Endodermal cell (in vitro differentiated cells): ENCODE data around the gene ZC2HC1B. TPM values are rescaled to one million over a fixed set of nuclear protein-coding genes. Genes with fewer than 3 reads are reported as not detected.
"Not testable (repeated sequence)": the region's sequence is repeated elsewhere in the genome, so short reads cannot be mapped to it uniquely, and the experiment has no call there.

ENCODE experiments used
- DNase-seq: peaks from one replicate; pipeline ENCODE4 v3.0.0-alpha.2; 2017
- H3K27ac ChIP-seq: 2 replicates; pipeline ENCODE4 v1.5.1; 2013; ENCODE audit warnings: mild to moderate bottlenecking, low read depth, low read length, moderate library complexity
- H3K27me3 ChIP-seq: 2 replicates; pipeline ENCODE4 v1.6.1; 2013; ENCODE audit warnings: mild to moderate bottlenecking, low read length, moderate library complexity; ENCODE audit not compliant: insufficient read depth, control insufficient read depth, poor library complexity, severe bottlenecking
- H3K36me3 ChIP-seq: 2 replicates; pipeline ENCODE4 v1.7.0; 2013; ENCODE audit warnings: mild to moderate bottlenecking, low read length, moderate library complexity; ENCODE audit not compliant: control insufficient read depth, insufficient read depth
- H3K4me1 ChIP-seq: one replicate; pipeline ENCODE4 v1.7.0; 2013; ENCODE audit warnings: low read length; ENCODE audit not compliant: control insufficient read depth, insufficient read depth
- H3K4me3 ChIP-seq: 2 replicates; pipeline ENCODE4 v1.5.1; 2013; ENCODE audit warnings: mild to moderate bottlenecking, low read length, moderate library complexity
- H3K9ac ChIP-seq: 2 replicates; pipeline ENCODE4 v1.6.1; 2013; ENCODE audit warnings: mild to moderate bottlenecking, low read length, moderate library complexity; ENCODE audit not compliant: poor library complexity, severe bottlenecking; ENCODE audit errors: extremely low read depth
- H3K9me3 ChIP-seq: 2 replicates; pipeline ENCODE4 v1.6.1; 2013; ENCODE audit warnings: mild to moderate bottlenecking, low read length, moderate library complexity; ENCODE audit not compliant: control insufficient read depth
- H3K27ac Mint-ChIP-seq: 2 replicates; pipeline ENCODE4 v1.8.0; 2020; ENCODE audit warnings: mixed read lengths
- H3K27me3 Mint-ChIP-seq: 2 replicates; pipeline ENCODE4 v1.8.0; 2021; ENCODE audit warnings: mild to moderate bottlenecking, mixed read lengths; ENCODE audit not compliant: insufficient read depth
- H3K36me3 Mint-ChIP-seq: 2 replicates; pipeline ENCODE4 v1.8.0; 2020; ENCODE audit warnings: low read depth, mixed read lengths
- H3K4me1 Mint-ChIP-seq: 2 replicates; pipeline ENCODE4 v1.8.0; 2020; ENCODE audit warnings: mixed read lengths
- H3K4me3 Mint-ChIP-seq: 2 replicates; pipeline ENCODE4 v1.8.0; 2020; ENCODE audit warnings: mild to moderate bottlenecking, moderate library complexity, mixed read lengths
- H3K9me3 Mint-ChIP-seq: 2 replicates; pipeline ENCODE4 v1.8.0; 2020; ENCODE audit warnings: mild to moderate bottlenecking, mixed read lengths
- CTCF ChIP-seq: fragments of 200-600 bp; sonication (generic); conservative IDR thresholded peaks from 2 replicates; pipeline ENCODE4 v1.5.0; 2021; ENCODE audit warnings: antibody characterized with exemption, mild to moderate bottlenecking
- WGBS, 2 experiments: methylation state at CpG; one replicate each; pipeline versions ENCODE4 v1.1.5 to v1.1.7; 2013; ENCODE audit warnings: missing lambda C conversion rate in 2 of 2, mixed read lengths in 1 of 2; ENCODE audit not compliant: insufficient coverage in 1 of 2, insufficient read length in 1 of 2; 5-methylcytosine and 5-hydroxymethylcytosine counted together
- total RNA-seq, 2 donors: library from RNA; stranded (reverse); fragmentation: NEBNext Ultra II Directional in 1 of 2; extraction: Animal tissue kit (Norgen Biotek cat#: 25700) in 1 of 2; gene quantifications; 2 replicates in 1 of 2; 3 replicates in 1 of 2; pipeline ENCODE4 v1.2.1, GENCODE V29; 2021

Gene ZC2HC1B
- total RNA-seq, 2 donors from 2014 or later: not detected

DNA sequence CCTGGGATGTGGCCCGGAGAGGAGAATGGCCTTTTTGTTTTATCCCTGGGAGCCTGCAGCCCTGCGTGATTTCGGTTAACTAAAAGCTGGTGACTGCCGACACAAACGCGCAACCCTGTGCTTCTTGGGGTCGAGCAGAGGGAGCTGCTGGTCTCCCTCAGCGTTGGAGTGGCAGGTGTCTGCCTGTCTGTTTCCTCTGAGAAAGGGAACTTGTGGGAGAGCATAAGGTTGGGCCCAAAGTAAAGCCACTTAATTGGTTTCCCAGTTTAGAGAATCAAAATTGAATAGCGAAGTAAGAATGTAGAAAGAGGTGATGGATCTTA, 20.6 kb upstream of the ZC2HC1B start:
- Mint-ChIP-seq H3K9me3 (peaks cover 2% of the 10 kb centered on the region), H3K36me3 (peaks cover 39% of the 10 kb centered on the region), H3K27me3 (no peaks in the 10 kb centered on the region), H3K4me1 (peaks cover 12% of the 10 kb centered on the region), H3K27ac (peak overlapping the region; percentile 98), H3K4me3 (peak overlapping the region; percentile 85)
- WGBS, 2 experiments: 0 to 1% methylated on average over 6 to 9 of the region's 9 CpGs
- Histone ChIP-seq H3K27me3 (no peaks in the 10 kb centered on the region), H3K9me3 (peaks cover 11% of the 10 kb centered on the region), H3K4me3 (peak overlapping the region; percentile 98), H3K36me3 (peaks cover 40% of the 10 kb centered on the region), H3K9ac (peak overlapping the region; percentile 97), H3K27ac (peak overlapping the region; percentile 97), H3K4me1 (no peaks in the 10 kb centered on the region)
- no peak for TF ChIP-seq CTCF
- DNase-seq: no peak

GRCh38 chr6:143844006-143844405, 20.3 kb upstream of the ZC2HC1B start:
- DNase-seq: no peak
- TF ChIP-seq CTCF: no peak
- Histone ChIP-seq H3K36me3 (peaks cover 44% of the 10 kb centered on the region), H3K9me3 (peaks cover 11% of the 10 kb centered on the region), H3K9ac (peak overlapping the region; percentile 97), H3K4me1 (no peaks in the 10 kb centered on the region), H3K27ac (no peak overlapping the region), H3K4me3 (peak overlapping the region; percentile 98), H3K27me3 (no peaks in the 10 kb centered on the region)
- H3K27ac Mint-ChIP-seq: peak overlapping the region; percentile 98
- 29 to 33% methylated on average over 4 of the region's 4 CpGs for WGBS, 2 experiments
- peak overlapping the region; percentile 85 for H3K4me3 Mint-ChIP-seq
- peaks cover 2% of the 10 kb centered on the region for H3K9me3 Mint-ChIP-seq
- no peaks in the 10 kb centered on the region for H3K27me3 Mint-ChIP-seq
- H3K36me3 Mint-ChIP-seq: peaks cover 43% of the 10 kb centered on the region
- peaks cover 12% of the 10 kb centered on the region for H3K4me1 Mint-ChIP-seq

GRCh38 chr6:143845033-143845432, 19.2 kb upstream of the ZC2HC1B start:
- peaks cover 53% of the 10 kb centered on the region for H3K36me3 Mint-ChIP-seq
- peaks cover 12% of the 10 kb centered on the region for H3K4me1 Mint-ChIP-seq
- WGBS, 2 experiments: 81 to 95% methylated on average over 4 to 5 of the region's 5 CpGs
- no peak overlapping the region for H3K27ac Mint-ChIP-seq
- Histone ChIP-seq H3K27ac (no peak overlapping the region), H3K4me1 (no peaks in the 10 kb centered on the region), H3K36me3 (peaks cover 54% of the 10 kb centered on the region), H3K9me3 (peaks cover 11% of the 10 kb centered on the region), H3K9ac (no peak overlapping the region), H3K27me3 (no peaks in the 10 kb centered on the region), H3K4me3 (no peak overlapping the region)
- no peak overlapping the region for H3K4me3 Mint-ChIP-seq
- peaks cover 2% of the 10 kb centered on the region for H3K9me3 Mint-ChIP-seq
- no peak for TF ChIP-seq CTCF
- DNase-seq: no peak
- H3K27me3 Mint-ChIP-seq: no peaks in the 10 kb centered on the region

DNA sequence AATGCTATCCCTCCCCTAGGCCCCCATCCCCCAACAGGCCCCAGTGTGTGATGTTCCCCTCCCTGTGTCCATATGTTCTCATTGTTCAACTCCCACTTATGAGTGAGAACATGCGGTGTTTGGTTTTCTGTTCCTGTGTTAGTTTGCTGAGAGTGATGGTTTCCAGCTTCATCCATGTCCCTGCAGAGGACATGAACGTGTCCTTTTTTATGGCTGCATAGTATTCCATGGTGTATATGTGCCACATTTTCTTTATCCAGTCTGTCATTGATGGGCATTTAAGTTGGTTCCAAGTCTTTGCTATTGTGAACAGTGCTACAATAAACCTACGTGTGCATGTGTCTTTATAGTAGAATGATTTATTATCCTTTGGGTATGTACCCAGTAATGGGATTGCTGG, 12.6 kb upstream of the ZC2HC1B start:
- WGBS, 2 experiments: 91% methylated on average over 3 of the region's 3 CpGs; no CpG with 5 or more reads in 1 of the 2 experiments
- H3K27me3 ChIP-seq, H3K4me3 ChIP-seq, H3K27ac Mint-ChIP-seq, H3K27me3 Mint-ChIP-seq, H3K27ac ChIP-seq, H3K9ac ChIP-seq, H3K4me1 ChIP-seq, DNase-seq, H3K4me1 Mint-ChIP-seq, H3K4me3 Mint-ChIP-seq: not testable (repeated sequence)
- H3K9me3 ChIP-seq: peaks cover 25% of the 10 kb centered on the region
- Mint-ChIP-seq H3K36me3 (peaks cover 95% of the 10 kb centered on the region), H3K9me3 (peaks cover 24% of the 10 kb centered on the region)
- H3K36me3 ChIP-seq: peaks cover 87% of the 10 kb centered on the region

DNA sequence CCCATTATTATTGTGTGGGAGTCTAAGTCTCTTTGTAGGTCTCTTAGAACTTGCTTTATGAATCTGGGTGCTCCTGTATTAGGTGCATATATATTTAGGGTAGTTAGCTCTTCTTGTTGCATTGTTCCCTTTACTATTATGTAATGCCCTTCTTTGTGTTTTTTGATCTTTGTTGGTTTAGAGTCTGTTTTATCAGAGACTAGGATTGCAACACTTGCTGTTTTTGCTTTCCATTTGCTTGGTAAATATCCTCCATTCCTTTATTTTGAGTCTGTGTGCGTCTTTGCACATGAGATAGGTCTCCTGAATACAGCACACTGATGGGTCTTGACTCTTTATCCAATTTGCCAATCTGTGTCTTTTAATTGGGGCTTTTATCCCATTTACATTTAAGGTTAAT, 9.2 kb upstream of the ZC2HC1B start:
- Mint-ChIP-seq H3K9me3 (peaks cover 24% of the 10 kb centered on the region), H3K36me3 (peaks cover 95% of the 10 kb centered on the region)
- DNase-seq, H3K4me1 ChIP-seq, H3K27ac ChIP-seq, H3K4me3 ChIP-seq, H3K9ac ChIP-seq, H3K27me3 Mint-ChIP-seq, H3K4me1 Mint-ChIP-seq, H3K4me3 Mint-ChIP-seq, H3K27me3 ChIP-seq, H3K27ac Mint-ChIP-seq: not testable (repeated sequence)
- Histone ChIP-seq H3K36me3 (peaks cover 87% of the 10 kb centered on the region), H3K9me3 (peaks cover 25% of the 10 kb centered on the region)
- WGBS, 2 experiments: 94% methylated on average over 1 of the region's 1 CpG; no CpG with 5 or more reads in 1 of the 2 experiments
